Measurements from ENCODE around the gene ISG20. TPM values are rescaled to one million over a fixed set of nuclear protein-coding genes. Genes with fewer than 3 reads are reported as not detected.

ISG20 gene
- total RNA-seq, 1 experiment from 2014 or later: 14.9 TPM

DNA sequence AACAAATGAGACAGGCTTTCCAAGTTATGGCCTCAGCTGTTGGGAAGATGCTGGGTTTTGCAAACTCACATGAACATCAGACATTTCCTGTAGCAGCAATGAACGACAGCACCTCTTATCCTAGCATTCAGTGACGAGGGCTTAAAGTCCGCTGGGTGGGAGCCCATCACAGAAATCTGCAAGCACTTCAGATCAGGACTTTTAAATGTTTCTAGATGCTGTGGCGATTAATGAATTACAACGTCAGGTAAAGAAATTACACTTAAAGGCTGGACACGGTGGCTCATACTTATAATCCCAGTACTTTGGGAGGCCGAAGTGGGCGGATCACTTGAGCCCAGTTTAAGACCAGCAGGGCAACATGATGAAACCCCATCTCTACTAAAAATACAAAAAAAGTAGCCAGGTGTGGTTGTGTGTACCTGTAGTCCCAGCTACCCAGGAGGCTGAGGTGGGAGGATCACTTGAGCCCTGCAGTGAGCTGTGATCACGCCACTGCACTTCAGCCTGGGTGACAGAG is 13.8 kb upstream of the ISG20 start:
- H3K27ac ChIP-seq (ENCODE audit: low read length): no peak overlapping the region
- H3K4me1 ChIP-seq (ENCODE audit: control insufficient read depth, insufficient read depth, low read length): peaks cover 20% of the 10 kb centered on the region
- intact Hi-C loops (cut with micrococcal nuclease; ENCODE audit: unreplicated experiment): no loop called here
- no peaks in the 10 kb centered on the region for H3K27me3 ChIP-seq (ENCODE audit: control insufficient read depth, insufficient read depth, low read length)
- POLR2A ChIA-PET: no interaction called here
- DNase-seq (ENCODE audit: low read depth, low spot score) (no peak), ATAC-seq (no peak)
- H3K36me3 ChIP-seq (ENCODE audit: control insufficient read depth, insufficient read depth, low read length): peaks cover 23% of the 10 kb centered on the region
- CTCF ChIA-PET: interaction anchor here (0.6 kb wide), 1 partner anchor 209 kb away, joined by 5 read pairs; no protein-coding TSS in a partner anchor
- H3K9me3 ChIP-seq (ENCODE audit: control insufficient read depth, insufficient read depth, low read depth, low read length): no peaks in the 10 kb centered on the region
- no peak overlapping the region for H3K4me3 ChIP-seq (ENCODE audit: low read depth in 2 of 2, low read length in 2 of 2)
- BruUV-seq (replicated peaks): no TSS peak
- in situ Hi-C loops (cut with HindIII; ENCODE audit: low pct_unique_long_range_greater_than_20kb, low sequenced_read_pairs): no loop called here
- TF ChIP-seq SIN3A (IDR thresholded peaks at IDR 0.05; ENCODE audit: borderline replicate concordance, insufficient read depth, low read depth, low read length): no peak
- TF ChIP-seq TCF7L2 (IDR thresholded peaks at IDR 0.05; ENCODE audit: low read depth, low read length): no peak

DNA sequence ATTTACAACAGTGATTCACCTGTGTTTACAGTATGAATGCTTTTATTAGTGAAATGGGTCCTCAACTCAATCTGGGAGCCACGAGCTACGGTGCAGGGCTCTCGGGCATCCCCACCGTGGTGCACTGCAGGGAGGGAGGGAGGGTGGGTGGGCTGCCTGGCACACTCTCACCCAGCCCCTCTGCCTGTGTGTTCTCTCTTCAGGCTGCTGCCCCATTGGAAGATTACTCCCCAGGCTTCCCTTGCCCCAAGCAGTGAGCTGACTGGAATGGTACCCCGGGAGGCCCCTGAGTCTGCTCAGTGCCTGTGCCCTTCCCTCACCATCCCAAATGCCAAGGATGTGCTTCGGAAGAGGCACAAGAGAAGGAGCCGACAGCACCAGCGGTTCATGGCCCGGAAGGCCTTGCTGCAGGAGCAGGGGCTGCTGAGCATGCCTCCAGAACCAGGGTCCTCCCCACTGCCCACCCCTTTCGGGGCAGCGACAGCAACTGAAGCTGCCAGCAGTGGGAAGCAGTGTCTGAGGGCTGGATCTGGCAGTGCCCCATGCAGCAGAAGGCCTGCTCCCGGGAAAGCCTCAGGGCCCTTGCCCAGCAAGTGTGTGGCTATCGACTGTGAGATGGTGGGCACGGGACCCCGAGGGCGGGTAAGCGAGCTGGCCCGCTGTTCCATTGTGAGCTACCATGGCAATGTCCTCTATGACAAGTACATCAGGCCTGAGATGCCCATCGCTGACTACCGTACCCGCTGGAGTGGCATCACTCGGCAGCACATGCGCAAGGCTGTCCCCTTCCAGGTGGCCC is 12.7 kb upstream of the ISG20 start:
- TF ChIP-seq, protein P1, sequence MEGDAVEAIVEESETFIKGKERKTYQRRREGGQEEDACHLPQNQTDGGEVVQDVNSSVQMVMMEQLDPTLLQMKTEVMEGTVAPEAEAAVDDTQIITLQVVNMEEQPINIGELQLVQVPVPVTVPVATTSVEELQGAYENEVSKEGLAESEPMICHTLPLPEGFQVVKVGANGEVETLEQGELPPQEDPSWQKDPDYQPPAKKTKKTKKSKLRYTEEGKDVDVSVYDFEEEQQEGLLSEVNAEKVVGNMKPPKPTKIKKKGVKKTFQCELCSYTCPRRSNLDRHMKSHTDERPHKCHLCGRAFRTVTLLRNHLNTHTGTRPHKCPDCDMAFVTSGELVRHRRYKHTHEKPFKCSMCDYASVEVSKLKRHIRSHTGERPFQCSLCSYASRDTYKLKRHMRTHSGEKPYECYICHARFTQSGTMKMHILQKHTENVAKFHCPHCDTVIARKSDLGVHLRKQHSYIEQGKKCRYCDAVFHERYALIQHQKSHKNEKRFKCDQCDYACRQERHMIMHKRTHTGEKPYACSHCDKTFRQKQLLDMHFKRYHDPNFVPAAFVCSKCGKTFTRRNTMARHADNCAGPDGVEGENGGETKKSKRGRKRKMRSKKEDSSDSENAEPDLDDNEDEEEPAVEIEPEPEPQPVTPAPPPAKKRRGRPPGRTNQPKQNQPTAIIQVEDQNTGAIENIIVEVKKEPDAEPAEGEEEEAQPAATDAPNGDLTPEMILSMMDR (IDR thresholded peaks at IDR 0.05): no peak
- TF ChIP-seq TCF7L2 (IDR thresholded peaks at IDR 0.05; ENCODE audit: low read depth, low read length) (no peak), POLR2AphosphoS5 (IDR thresholded peaks at IDR 0.05; ENCODE audit: low read depth, low read length) (no peak), SIN3A (IDR thresholded peaks at IDR 0.05; ENCODE audit: borderline replicate concordance, insufficient read depth, low read depth, low read length) (no peak), REST (IDR thresholded peaks at IDR 0.05; ENCODE audit: insufficient read depth in 1 of 2, low read depth in 2 of 2, low read length in 1 of 2) (no peak)
- no peaks in the 10 kb centered on the region for H3K9me3 ChIP-seq (ENCODE audit: control insufficient read depth, insufficient read depth, low read depth, low read length)
- H3K4me3 ChIP-seq (ENCODE audit: low read depth in 2 of 2, low read length in 2 of 2): no peak overlapping the region
- BruUV-seq (replicated peaks): no TSS peak
- peaks cover 24% of the 10 kb centered on the region for H3K36me3 ChIP-seq (ENCODE audit: control insufficient read depth, insufficient read depth, low read length)
- peaks cover 15% of the 10 kb centered on the region for H3K4me1 ChIP-seq (ENCODE audit: control insufficient read depth, insufficient read depth, low read length)
- CTCF ChIA-PET: no interaction called here
- POLR2A ChIA-PET: no interaction called here
- DNase-seq (ENCODE audit: low read depth, low spot score) (no peak), ATAC-seq (no peak)
- intact Hi-C loops (cut with micrococcal nuclease; ENCODE audit: unreplicated experiment) (no loop called here), in situ Hi-C loops (cut with HindIII; ENCODE audit: low pct_unique_long_range_greater_than_20kb, low sequenced_read_pairs) (no loop called here)
- H3K27me3 ChIP-seq (ENCODE audit: control insufficient read depth, insufficient read depth, low read length): no peaks in the 10 kb centered on the region
- H3K27ac ChIP-seq (ENCODE audit: low read length): no peak overlapping the region

GRCh38 chr15:88627463-88627862 is 11.4 kb upstream of the ISG20 start:
- no peak for DNase-seq (ENCODE audit: low read depth, low spot score)
- Histone ChIP-seq H3K4me3 (ENCODE audit: low read depth in 2 of 2, low read length in 2 of 2) (no peak overlapping the region), H3K9me3 (ENCODE audit: control insufficient read depth, insufficient read depth, low read depth, low read length) (no peaks in the 10 kb centered on the region), H3K36me3 (ENCODE audit: control insufficient read depth, insufficient read depth, low read length) (peaks cover 19% of the 10 kb centered on the region), H3K4me1 (ENCODE audit: control insufficient read depth, insufficient read depth, low read length) (peaks cover 15% of the 10 kb centered on the region), H3K27ac (ENCODE audit: low read length) (no peak overlapping the region), H3K27me3 (ENCODE audit: control insufficient read depth, insufficient read depth, low read length) (no peaks in the 10 kb centered on the region)
- TF ChIP-seq TCF7L2 (IDR thresholded peaks at IDR 0.05; ENCODE audit: low read depth, low read length) (no peak), REST (IDR thresholded peaks at IDR 0.05; ENCODE audit: insufficient read depth in 1 of 2, low read depth in 2 of 2, low read length in 1 of 2) (no peak), SIN3A (IDR thresholded peaks at IDR 0.05; ENCODE audit: borderline replicate concordance, insufficient read depth, low read depth, low read length) (no peak), POLR2AphosphoS5 (IDR thresholded peaks at IDR 0.05; ENCODE audit: low read depth, low read length) (no peak)
- TF ChIP-seq, protein P1 (IDR thresholded peaks at IDR 0.05): no peak
- POLR2A ChIA-PET: no interaction called here
- BruUV-seq (replicated peaks): no TSS peak
- in situ Hi-C loops (cut with HindIII; ENCODE audit: low pct_unique_long_range_greater_than_20kb, low sequenced_read_pairs): no loop called here
- intact Hi-C loops (cut with micrococcal nuclease; ENCODE audit: unreplicated experiment): no loop called here
- ATAC-seq: no peak
- CTCF ChIA-PET: no interaction called here
